ENCODE data around the gene KCNJ6. TPM values are rescaled to one million over a fixed set of nuclear protein-coding genes. Genes with fewer than 3 reads are reported as not detected.

KCNJ6 gene
- total and polyA plus RNA-seq, 9 of the 15 experiments (the other 6 are each of a cell fraction or from before 2014, with no cell fraction given) = 0.06 to 0.21 (median 0.13) TPM; not detected in 1

GRCh38 chr21:37783016-37783415, 133.2 kb downstream of the KCNJ6 start:
- in situ Hi-C loops (cut with MboI) (no loop called here), intact Hi-C loops (cut with micrococcal nuclease) (no loop called here)
- no peaks in the 10 kb centered on the region for H3K9me3 ChIP-seq (replicated peaks; ENCODE audit: control insufficient read depth, insufficient read depth, low read depth, low read length)
- H3K79me2 ChIP-seq (ENCODE audit: control insufficient read depth, insufficient read depth, low read length) = no peaks in the 10 kb centered on the region
- no TSS peak for BruUV-seq (replicated peaks)
- ATAC-seq = no peak
- H3K4me3 ChIP-seq = no peak overlapping the region
- CTCF ChIA-PET (ENCODE audit: low intra/inter-chr PET ratio) = no interaction called here
- no peak overlapping the region for H3K9ac ChIP-seq (ENCODE audit: insufficient read depth in 1 of 2, low read depth in 2 of 2, low read length in 2 of 2)
- no peak for FAIRE-seq
- DNase-seq (ENCODE audit: extremely low read depth in 1 of 4, low spot score in 3 of 4) = no peak
- no peaks in the 10 kb centered on the region for H4K20me1 ChIP-seq (replicated peaks; ENCODE audit: control insufficient read depth, insufficient read depth, low read length)
- WGBS (ENCODE audit: insufficient coverage, low coverage, missing lambda C conversion rate) = under 1% methylated on average over 6 of the region's 6 CpGs
- H3K9me1 ChIP-seq (ENCODE audit: control insufficient read depth, insufficient read depth, low read length) = no peaks in the 10 kb centered on the region
- no peak overlapping the region for H3K4me2 ChIP-seq (ENCODE audit: insufficient read depth, low read length)
- no peak overlapping the region for H3K27ac ChIP-seq (ENCODE audit: extremely low read depth, low read depth, low read length)
- no peaks in the 10 kb centered on the region for H3K4me1 ChIP-seq (replicated peaks in 1 of 2; ENCODE audit: control insufficient read depth in 2 of 2, insufficient read depth in 2 of 2, low read length in 2 of 2)
- H3K36me3 ChIP-seq (ENCODE audit: control insufficient read depth, insufficient read depth, low read length) = no peaks in the 10 kb centered on the region
- POLR2A ChIA-PET = interaction anchor here (0.9 kb wide), 1 partner anchor 10 kb away, joined by 3 read pairs; no protein-coding TSS in a partner anchor
- H2AFZ ChIP-seq (ENCODE audit: low read depth, low read length) = no peak overlapping the region
- no peaks in the 10 kb centered on the region for H3K27me3 ChIP-seq (ENCODE audit: control insufficient read depth in 2 of 2, insufficient read depth in 2 of 2, low read length in 2 of 2)
- TF ChIP-seq ELF4 (CRISPR knock-in tag; IDR thresholded peaks at IDR 0.05) (no peak), MAFF (IDR thresholded peaks at IDR 0.05; ENCODE audit: low read length) (no peak), TOE1 (IDR thresholded peaks at IDR 0.05; ENCODE audit: borderline replicate concordance) (no peak), TOE1 (CRISPR knock-in tag; IDR thresholded peaks at IDR 0.05; ENCODE audit: borderline replicate concordance, low read depth) (no peak), MCM5 (IDR thresholded peaks at IDR 0.05; ENCODE audit: low read depth) (no peak), ZBTB11 (CRISPR knock-in tag; IDR thresholded peaks at IDR 0.05) (no peak), ZBTB5 (IDR thresholded peaks at IDR 0.05) (no peak), NR4A1 (CRISPR knock-in tag; IDR thresholded peaks at IDR 0.05) (no peak), NR4A1 (tag; IDR thresholded peaks at IDR 0.05) (no peak), GABPB1 (CRISPR knock-in tag; IDR thresholded peaks at IDR 0.05) (no peak), RBM14 (IDR thresholded peaks at IDR 0.05; ENCODE audit: borderline replicate concordance, insufficient read depth, low read depth, low read length) (no peak), SUPT5H (IDR thresholded peaks at IDR 0.05) (no peak), ZNF311 (CRISPR knock-in tag; IDR thresholded peaks at IDR 0.05) (no peak), TEAD1 (CRISPR knock-in tag; IDR thresholded peaks at IDR 0.05) (no peak), ZNF512 (tag; IDR thresholded peaks at IDR 0.05) (no peak), ZNF384 (IDR thresholded peaks at IDR 0.05; ENCODE audit: low read depth, low read length) (no peak), ZNF12 (CRISPR knock-in tag; IDR thresholded peaks at IDR 0.05) (no peak), ZBTB1 (CRISPR knock-in tag; IDR thresholded peaks at IDR 0.05; ENCODE audit: borderline replicate concordance, low read depth) (no peak)

All from K562 (cell line).